Lower lobe of right lung (tissue), 2 donors: ENCODE measurements around the gene TTLL10. TPM values are rescaled to one million over a fixed set of nuclear protein-coding genes. Genes with fewer than 3 reads are reported as not detected.

Experiments
- ATAC-seq, 2 donors: fragments of 200-7000 bp; cut with Tn5 transposase; one replicate each; pipeline ENCODE4 v1.9.1; 2020 to 2022; ENCODE audit warnings: mild to moderate bottlenecking in 2 of 2, moderate library complexity in 2 of 2
- DNase-seq: peaks from one replicate; pipeline ENCODE4 v3.0.0-alpha.2; 2020
- H3K27ac ChIP-seq: fragments of 200-600 bp; one replicate; pipeline ENCODE4 v1.8.0; 2022
- H3K27me3 ChIP-seq: fragments of 200-600 bp; one replicate; pipeline ENCODE4 v1.8.0; 2022; ENCODE audit warnings: low read depth
- H3K36me3 ChIP-seq: fragments of 200-600 bp; one replicate; pipeline ENCODE4 v1.8.0; 2022; ENCODE audit warnings: mild to moderate bottlenecking
- H3K4me1 ChIP-seq: fragments of 200-600 bp; one replicate; pipeline ENCODE4 v1.8.0; 2022
- H3K4me3 ChIP-seq: fragments of 200-600 bp; one replicate; pipeline ENCODE4 v1.8.0; 2022; ENCODE audit warnings: mild to moderate bottlenecking
- H3K9me3 ChIP-seq: fragments of 200-600 bp; one replicate; pipeline ENCODE4 v1.8.0; 2022
- intact Hi-C: fragments of 100-400 bp; cut with DNase I; formaldehyde crosslinking; loops from one replicate; pipeline ENCODE4 v1.11.0; 2022
- total RNA-seq: library from RNA; stranded (reverse); fragmentation: NEBNext Ultra II Directional; extraction: Animal tissue kit (Norgen Biotek cat#: 25700); gene quantifications from one replicate; pipeline ENCODE4 v1.2.1, GENCODE V29; 2021
- TF ChIP-seq, protein P1 (sequence below): fragments of 200-600 bp; IDR thresholded peaks from one replicate; pipeline ENCODE4 v1.8.0; 2022; ENCODE audit warnings: antibody characterized with exemption, mild to moderate bottlenecking
- donor health status: DM: no; HTN: yes; CAD: no; lungs with severe emphysema.

The TTLL10 gene
- total RNA-seq, 1 donor from 2014 or later = 6.6 TPM

DNA sequence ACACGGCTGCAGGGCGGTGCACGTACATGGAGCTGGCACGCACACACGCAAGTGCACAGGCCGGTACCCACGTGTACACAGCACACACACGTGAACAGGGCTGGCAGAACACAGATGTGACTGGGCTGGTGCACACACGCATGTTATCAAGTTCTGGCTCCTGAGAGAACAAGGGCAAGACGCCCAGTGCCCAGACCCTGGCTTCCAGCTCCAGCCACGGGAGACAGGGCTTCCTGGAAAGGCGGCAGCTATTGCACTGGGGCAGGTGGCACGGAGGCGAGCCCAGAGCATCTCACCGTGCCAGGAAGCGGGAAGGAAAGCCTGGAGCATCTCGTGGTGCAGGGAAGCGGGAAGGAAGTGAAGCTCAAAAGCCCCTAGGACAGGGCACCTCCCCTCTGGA lies 52.2 kb downstream of the TTLL10 start:
- no peak overlapping the region for H3K27ac ChIP-seq
- H3K4me3 ChIP-seq = no peak overlapping the region
- H3K27me3 ChIP-seq = no peaks in the 10 kb centered on the region
- ATAC-seq (no peak), DNase-seq (no peak)
- intact Hi-C loops = no loop called here
- no peaks in the 10 kb centered on the region for H3K9me3 ChIP-seq
- TF ChIP-seq, protein P1, sequence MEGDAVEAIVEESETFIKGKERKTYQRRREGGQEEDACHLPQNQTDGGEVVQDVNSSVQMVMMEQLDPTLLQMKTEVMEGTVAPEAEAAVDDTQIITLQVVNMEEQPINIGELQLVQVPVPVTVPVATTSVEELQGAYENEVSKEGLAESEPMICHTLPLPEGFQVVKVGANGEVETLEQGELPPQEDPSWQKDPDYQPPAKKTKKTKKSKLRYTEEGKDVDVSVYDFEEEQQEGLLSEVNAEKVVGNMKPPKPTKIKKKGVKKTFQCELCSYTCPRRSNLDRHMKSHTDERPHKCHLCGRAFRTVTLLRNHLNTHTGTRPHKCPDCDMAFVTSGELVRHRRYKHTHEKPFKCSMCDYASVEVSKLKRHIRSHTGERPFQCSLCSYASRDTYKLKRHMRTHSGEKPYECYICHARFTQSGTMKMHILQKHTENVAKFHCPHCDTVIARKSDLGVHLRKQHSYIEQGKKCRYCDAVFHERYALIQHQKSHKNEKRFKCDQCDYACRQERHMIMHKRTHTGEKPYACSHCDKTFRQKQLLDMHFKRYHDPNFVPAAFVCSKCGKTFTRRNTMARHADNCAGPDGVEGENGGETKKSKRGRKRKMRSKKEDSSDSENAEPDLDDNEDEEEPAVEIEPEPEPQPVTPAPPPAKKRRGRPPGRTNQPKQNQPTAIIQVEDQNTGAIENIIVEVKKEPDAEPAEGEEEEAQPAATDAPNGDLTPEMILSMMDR = no peak
- peaks cover 79% of the 10 kb centered on the region for H3K36me3 ChIP-seq
- H3K4me1 ChIP-seq = peaks cover 18% of the 10 kb centered on the region

- H3K4me1 ChIP-seq = peaks cover 21% of the 10 kb centered on the region
- no peak for DNase-seq
- ATAC-seq = no peak
- peaks cover 70% of the 10 kb centered on the region for H3K36me3 ChIP-seq
- intact Hi-C loops = no loop called here
- no peak overlapping the region for H3K4me3 ChIP-seq
- no peaks in the 10 kb centered on the region for H3K9me3 ChIP-seq
- TF ChIP-seq, protein P1 = no peak
- H3K27me3 ChIP-seq = no peaks in the 10 kb centered on the region
- H3K27ac ChIP-seq = no peak overlapping the region
These were observed 53.1 kb downstream of the TTLL10 start for GRCh38 chr1:1226566-1227362.

DNA sequence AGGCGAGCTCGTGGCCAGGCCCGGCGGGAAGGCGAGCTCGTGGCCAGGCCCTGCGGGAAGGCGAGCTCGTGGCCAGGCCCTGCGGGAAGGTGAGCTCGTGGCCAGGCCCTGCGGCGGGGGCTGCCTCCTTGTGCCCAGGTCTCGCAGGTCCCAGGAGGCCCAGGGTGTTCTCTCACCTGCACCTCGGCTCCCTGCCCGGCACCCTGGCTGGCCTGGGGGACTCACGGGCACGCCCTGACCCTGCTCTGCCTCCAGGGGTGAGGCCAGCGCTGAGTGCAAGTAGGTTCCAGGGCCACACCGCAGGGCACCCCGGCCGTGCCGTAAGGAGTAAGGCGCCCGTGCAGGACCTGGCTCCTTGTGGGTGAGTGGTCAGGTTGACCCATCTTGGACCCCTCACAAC lies 53.7 kb downstream of the TTLL10 start:
- Histone ChIP-seq H3K9me3 (no peaks in the 10 kb centered on the region), H3K4me1 (peaks cover 21% of the 10 kb centered on the region), H3K27me3 (no peaks in the 10 kb centered on the region), H3K4me3 (no peak overlapping the region), H3K27ac (no peak overlapping the region), H3K36me3 (peaks cover 64% of the 10 kb centered on the region)
- TF ChIP-seq, protein P1 = no peak
- no peak for DNase-seq
- ATAC-seq = no peak
- intact Hi-C loops = no loop called here

GRCh38 chr1:1228187-1228586 lies 54.5 kb downstream of the TTLL10 start:
- Histone ChIP-seq H3K27me3 (no peaks in the 10 kb centered on the region), H3K4me3 (no peak overlapping the region), H3K4me1 (peaks cover 28% of the 10 kb centered on the region), H3K27ac (no peak overlapping the region), H3K9me3 (no peaks in the 10 kb centered on the region), H3K36me3 (peaks cover 56% of the 10 kb centered on the region)
- TF ChIP-seq, protein P1 = no peak
- intact Hi-C loops = no loop called here
- ATAC-seq = no peak
- no peak for DNase-seq

GRCh38 chr1:1228596-1229321 lies 55.1 kb downstream of the TTLL10 start:
- TF ChIP-seq, protein P1 = no peak
- ATAC-seq (no peak), DNase-seq (no peak)
- no peak overlapping the region for H3K4me3 ChIP-seq
- H3K36me3 ChIP-seq = peaks cover 50% of the 10 kb centered on the region
- H3K27ac ChIP-seq = no peak overlapping the region
- no peaks in the 10 kb centered on the region for H3K9me3 ChIP-seq
- no peaks in the 10 kb centered on the region for H3K27me3 ChIP-seq
- intact Hi-C loops = no loop called here
- H3K4me1 ChIP-seq = peaks cover 31% of the 10 kb centered on the region
